ENCODE data around the gene GUCD1. TPM values are rescaled to one million over a fixed set of nuclear protein-coding genes. Genes with fewer than 3 reads are reported as not detected.

GUCD1 gene
- total and polyA plus RNA-seq, 7 donors = 85.6 to 301 (median 98.6) TPM

- TF ChIP-seq POLR2AphosphoS5 (IDR thresholded peaks at IDR 0.05) (no peak), POLR2A (IDR thresholded peaks at IDR 0.05) (no peak), EP300 (IDR thresholded peaks at IDR 0.05) (no peak)
- TF ChIP-seq, protein P1, sequence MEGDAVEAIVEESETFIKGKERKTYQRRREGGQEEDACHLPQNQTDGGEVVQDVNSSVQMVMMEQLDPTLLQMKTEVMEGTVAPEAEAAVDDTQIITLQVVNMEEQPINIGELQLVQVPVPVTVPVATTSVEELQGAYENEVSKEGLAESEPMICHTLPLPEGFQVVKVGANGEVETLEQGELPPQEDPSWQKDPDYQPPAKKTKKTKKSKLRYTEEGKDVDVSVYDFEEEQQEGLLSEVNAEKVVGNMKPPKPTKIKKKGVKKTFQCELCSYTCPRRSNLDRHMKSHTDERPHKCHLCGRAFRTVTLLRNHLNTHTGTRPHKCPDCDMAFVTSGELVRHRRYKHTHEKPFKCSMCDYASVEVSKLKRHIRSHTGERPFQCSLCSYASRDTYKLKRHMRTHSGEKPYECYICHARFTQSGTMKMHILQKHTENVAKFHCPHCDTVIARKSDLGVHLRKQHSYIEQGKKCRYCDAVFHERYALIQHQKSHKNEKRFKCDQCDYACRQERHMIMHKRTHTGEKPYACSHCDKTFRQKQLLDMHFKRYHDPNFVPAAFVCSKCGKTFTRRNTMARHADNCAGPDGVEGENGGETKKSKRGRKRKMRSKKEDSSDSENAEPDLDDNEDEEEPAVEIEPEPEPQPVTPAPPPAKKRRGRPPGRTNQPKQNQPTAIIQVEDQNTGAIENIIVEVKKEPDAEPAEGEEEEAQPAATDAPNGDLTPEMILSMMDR (IDR thresholded peaks at IDR 0.05) = no peak
- WGBS, 2 donors = 56 to 83% methylated on average over 2 of the region's 2 CpGs
- Histone ChIP-seq H3K9me3 (no peaks in the 10 kb centered on the region), H3K27ac (no peak overlapping the region), H3K4me3 (no peak overlapping the region), H3K4me1 (peaks cover 0 to 11% (median 10%) of the 10 kb centered on the region in 4 donors), H3K27me3 (peaks cover 7 to 29% (median 24%) of the 10 kb centered on the region in 3 donors), H3K36me3 (no peaks in the 10 kb centered on the region)
- no peak for DNase-seq
- intact Hi-C loops (cut with DNase I) = no loop called here
Measured at GRCh38 chr22:24497841-24498258, 57.1 kb downstream of the GUCD1 start.

- Histone ChIP-seq H3K36me3 (no peaks in the 10 kb centered on the region), H3K27ac (no peak overlapping the region), H3K4me3 (no peak overlapping the region), H3K27me3 (peaks cover 7 to 29% (median 24%) of the 10 kb centered on the region in 3 donors), H3K9me3 (no peaks in the 10 kb centered on the region), H3K4me1 (peaks cover 0 to 11% (median 10%) of the 10 kb centered on the region in 4 donors)
- TF ChIP-seq, protein P1 (IDR thresholded peaks at IDR 0.05) = no peak
- TF ChIP-seq POLR2A (IDR thresholded peaks at IDR 0.05) = no peak
- no peak for TF ChIP-seq POLR2AphosphoS5 (IDR thresholded peaks at IDR 0.05)
- TF ChIP-seq EP300 (IDR thresholded peaks at IDR 0.05) = no peak
- DNase-seq = no peak
- 90% methylated on average over 2 of the region's 2 CpGs for WGBS, 2 donors
- intact Hi-C loops (cut with DNase I) = no loop called here
Measured at GRCh38 chr22:24496661-24497060, 58.3 kb downstream of the GUCD1 start.

DNA sequence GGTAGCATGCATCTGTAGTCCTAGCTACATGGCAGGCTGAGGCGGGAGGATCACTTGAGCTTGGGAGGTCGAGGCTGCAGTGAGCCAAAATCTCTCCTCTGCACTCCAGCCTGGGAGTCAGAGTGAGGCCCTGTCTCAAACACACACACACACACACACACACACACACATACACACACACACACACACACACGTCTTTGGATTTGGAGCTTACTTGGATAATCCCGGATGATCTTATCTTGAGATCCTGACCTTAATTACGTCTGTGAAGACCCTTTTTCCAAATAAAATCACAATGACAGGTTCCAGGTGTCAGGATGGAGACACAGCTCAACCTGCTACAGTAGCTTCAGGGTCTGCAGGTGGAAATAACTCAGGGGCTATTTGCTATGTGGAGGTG lies 58.7 kb downstream of the GUCD1 start:
- peaks cover 7 to 29% (median 24%) of the 10 kb centered on the region in 3 donors for H3K27me3 ChIP-seq
- no peaks in the 10 kb centered on the region for H3K9me3 ChIP-seq
- H3K4me3 ChIP-seq = no peak overlapping the region
- 83 to 88% methylated on average over 5 of the region's 5 CpGs for whole genome bisulfite sequencing, 2 donors
- no peak overlapping the region for H3K27ac ChIP-seq
- H3K36me3 ChIP-seq = no peaks in the 10 kb centered on the region
- intact Hi-C loops (cut with DNase I) = no loop called here
- peaks cover 0 to 11% (median 10%) of the 10 kb centered on the region in 4 donors for H3K4me1 ChIP-seq
- no peak for TF ChIP-seq POLR2A (IDR thresholded peaks at IDR 0.05)
- no peak for TF ChIP-seq POLR2AphosphoS5 (IDR thresholded peaks at IDR 0.05)
- no peak for TF ChIP-seq EP300 (IDR thresholded peaks at IDR 0.05)
- TF ChIP-seq, protein P1 (IDR thresholded peaks at IDR 0.05) = no peak
- DNase-seq = no peak

DNA sequence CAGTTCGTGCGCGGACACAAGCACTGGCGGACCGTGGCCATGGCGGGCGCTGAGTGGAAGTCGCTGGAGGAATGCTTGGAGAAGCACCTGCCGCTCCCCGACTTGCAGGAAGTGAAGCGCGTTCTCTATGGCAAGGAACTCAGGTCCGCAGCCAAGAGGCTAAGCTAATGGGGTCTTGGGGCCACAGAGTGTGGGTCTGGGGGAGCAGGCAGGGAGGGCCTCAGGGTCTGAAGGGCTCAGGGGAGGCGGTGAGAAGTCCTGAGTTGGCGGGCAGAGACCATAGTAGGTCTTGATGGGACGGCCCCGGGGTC lies 59.6 kb downstream of the GUCD1 start:
- Histone ChIP-seq H3K4me3 (no peak overlapping the region), H3K27ac (no peak overlapping the region), H3K27me3 (peaks cover 7 to 29% (median 24%) of the 10 kb centered on the region in 3 donors), H3K4me1 (peaks cover 0 to 11% (median 10%) of the 10 kb centered on the region in 4 donors), H3K36me3 (no peaks in the 10 kb centered on the region), H3K9me3 (no peaks in the 10 kb centered on the region)
- WGBS, 2 donors = 97% methylated on average over 17 of the region's 17 CpGs
- DNase-seq = no peak
- TF ChIP-seq EP300 (IDR thresholded peaks at IDR 0.05) = no peak
- no peak for TF ChIP-seq POLR2A (IDR thresholded peaks at IDR 0.05)
- no peak for TF ChIP-seq POLR2AphosphoS5 (IDR thresholded peaks at IDR 0.05)
- TF ChIP-seq, protein P1 (IDR thresholded peaks at IDR 0.05) = no peak
- intact Hi-C loops (cut with DNase I) = no loop called here
